Transverse colon (tissue), 4 donors: ENCODE results near the gene RHOT2. TPM values are rescaled to one million over a fixed set of nuclear protein-coding genes. Genes with fewer than 3 reads are reported as not detected.
A peak's percentile ranks its signal among the peaks of the same experiment; 100 is the strongest.

Source experiments
- DNase-seq: peaks from one replicate; pipeline ENCODE4 v3.0.0-alpha.2; 2019
- H3K27ac ChIP-seq, 4 donors: fragments of 200-600 bp; sonication (generic); 2 replicates each; pipeline ENCODE4 v1.5.1; 2016 to 2018; ENCODE audit warnings: inconsistent platforms in 4 of 4
- H3K27me3 ChIP-seq: fragments of 200-600 bp; sonication (generic); 2 replicates; pipeline ENCODE4 v1.5.1; 2017; ENCODE audit warnings: inconsistent platforms
- H3K36me3 ChIP-seq, 4 donors: fragments of 200-600 bp; sonication (generic); 2 replicates each; pipeline ENCODE4 v1.5.1; 2017 to 2019; ENCODE audit warnings: inconsistent platforms in 4 of 4
- H3K4me1 ChIP-seq, 4 donors: fragments of 200-600 bp; sonication (generic); 2 replicates each; pipeline ENCODE4 v1.5.1; 2017 to 2020; ENCODE audit warnings: inconsistent platforms in 4 of 4
- H3K4me3 ChIP-seq, 4 donors: fragments of 200-600 bp; sonication (generic); 1 replicate in 1 of 4; 2 replicates in 3 of 4; pipeline versions ENCODE4 v1.5.1 to v1.6.1; 2017 to 2019; ENCODE audit warnings: inconsistent platforms in 4 of 4
- H3K9me3 ChIP-seq, 2 donors: fragments of 200-600 bp; sonication (generic); 2 replicates each; pipeline ENCODE4 v1.5.1; 2017 to 2019; ENCODE audit warnings: inconsistent platforms in 2 of 2
- EP300 ChIP-seq: sonication (generic); formaldehyde crosslinking; IDR thresholded peaks from one replicate; pipeline ENCODE4 v1.6.1; 2017; ENCODE audit warnings: antibody characterized with exemption, low read depth
- POLR2A ChIP-seq: fragments of 450-650 bp; IDR thresholded peaks from one replicate; pipeline ENCODE4 v1.6.1; 2016; ENCODE audit warnings: antibody characterized with exemption, mild to moderate bottlenecking, moderate library complexity
- POLR2AphosphoS5 ChIP-seq, 3 donors: sonication (generic); formaldehyde crosslinking; IDR thresholded peaks; one replicate each; pipeline ENCODE4 v1.6.1; 2016; ENCODE audit warnings: antibody characterized with exemption in 3 of 3
- WGBS, 2 donors: methylation state at CpG; one replicate each; pipeline ENCODE4 v1.1.5; 2018; ENCODE audit warnings: low coverage in 1 of 2; 5-methylcytosine and 5-hydroxymethylcytosine counted together
- in situ Hi-C, 4 donors: fragments of 200-750 bp; cut with MboI; loops; one replicate each; pipeline versions ENCODE4 v1.15.0 to v1.15.1; 2017; ENCODE audit warnings: low sequenced_read_pairs in 3 of 4, low pct_ligation_motif_present in 1 of 4, low pct_unique_long_range_greater_than_20kb in 1 of 4
- intact Hi-C: fragments of 100-400 bp; cut with DNase I; formaldehyde crosslinking; loops from one replicate; pipeline ENCODE4 v1.15.1; 2023; ENCODE audit warnings: low total_unique reads
- total RNA-seq, 4 donors: library from RNA; depleted of rRNA; stranded (reverse); fragments of >200 nt; gene quantifications; one replicate each; pipeline ENCODE4 v1.1.0, GENCODE V29; 2016
- TF ChIP-seq, protein P1 (sequence below), 5 experiments: fragments of 200-600 bp in 3 of 5; fragments of 450-650 bp in 2 of 5; sonication (generic) in 3 of 5; IDR thresholded peaks; 1 replicate in 2 of 5; 2 replicates in 3 of 5; pipeline ENCODE4 v1.5.1; 2016 to 2017; ENCODE audit warnings: antibody characterized with exemption in 5 of 5, inconsistent platforms in 3 of 5, mild to moderate bottlenecking in 2 of 5, moderate library complexity in 1 of 5

Gene RHOT2
- total RNA-seq, 4 donors from 2014 or later, result 133 to 386 (median 259) TPM

GRCh38 chr16:648071-648780 lies 19.7 kb upstream of the RHOT2 start:
- H3K27me3 ChIP-seq, result no peaks in the 10 kb centered on the region
- H3K9me3 ChIP-seq, result no peaks in the 10 kb centered on the region
- H3K4me1 ChIP-seq, result peaks cover 40 to 68% (median 67%) of the 10 kb centered on the region in 4 donors
- peak overlapping the region; percentile 93 to 96 (median 95) for H3K27ac ChIP-seq
- H3K36me3 ChIP-seq, result no peaks in the 10 kb centered on the region
- intact Hi-C loops (no loop called here), in situ Hi-C loops (no loop called here)
- WGBS, 2 donors, result 17% methylated on average over 19 of the region's 24 CpGs; no CpG with 5 or more reads in 1 of the 2 donors
- TF ChIP-seq POLR2AphosphoS5 (IDR thresholded peaks at IDR 0.05), result peak; percentile 6 to 73 (median 61)
- TF ChIP-seq EP300, result peak; percentile 10
- peak; percentile 31 for TF ChIP-seq POLR2A
- TF ChIP-seq, protein P1, sequence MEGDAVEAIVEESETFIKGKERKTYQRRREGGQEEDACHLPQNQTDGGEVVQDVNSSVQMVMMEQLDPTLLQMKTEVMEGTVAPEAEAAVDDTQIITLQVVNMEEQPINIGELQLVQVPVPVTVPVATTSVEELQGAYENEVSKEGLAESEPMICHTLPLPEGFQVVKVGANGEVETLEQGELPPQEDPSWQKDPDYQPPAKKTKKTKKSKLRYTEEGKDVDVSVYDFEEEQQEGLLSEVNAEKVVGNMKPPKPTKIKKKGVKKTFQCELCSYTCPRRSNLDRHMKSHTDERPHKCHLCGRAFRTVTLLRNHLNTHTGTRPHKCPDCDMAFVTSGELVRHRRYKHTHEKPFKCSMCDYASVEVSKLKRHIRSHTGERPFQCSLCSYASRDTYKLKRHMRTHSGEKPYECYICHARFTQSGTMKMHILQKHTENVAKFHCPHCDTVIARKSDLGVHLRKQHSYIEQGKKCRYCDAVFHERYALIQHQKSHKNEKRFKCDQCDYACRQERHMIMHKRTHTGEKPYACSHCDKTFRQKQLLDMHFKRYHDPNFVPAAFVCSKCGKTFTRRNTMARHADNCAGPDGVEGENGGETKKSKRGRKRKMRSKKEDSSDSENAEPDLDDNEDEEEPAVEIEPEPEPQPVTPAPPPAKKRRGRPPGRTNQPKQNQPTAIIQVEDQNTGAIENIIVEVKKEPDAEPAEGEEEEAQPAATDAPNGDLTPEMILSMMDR (IDR thresholded peaks at IDR 0.05), result peak; percentile 22 to 80 (median 48)
- H3K4me3 ChIP-seq, result peak overlapping the region; percentile 52 to 86 (median 71)
- peak; percentile 90 for DNase-seq

DNA sequence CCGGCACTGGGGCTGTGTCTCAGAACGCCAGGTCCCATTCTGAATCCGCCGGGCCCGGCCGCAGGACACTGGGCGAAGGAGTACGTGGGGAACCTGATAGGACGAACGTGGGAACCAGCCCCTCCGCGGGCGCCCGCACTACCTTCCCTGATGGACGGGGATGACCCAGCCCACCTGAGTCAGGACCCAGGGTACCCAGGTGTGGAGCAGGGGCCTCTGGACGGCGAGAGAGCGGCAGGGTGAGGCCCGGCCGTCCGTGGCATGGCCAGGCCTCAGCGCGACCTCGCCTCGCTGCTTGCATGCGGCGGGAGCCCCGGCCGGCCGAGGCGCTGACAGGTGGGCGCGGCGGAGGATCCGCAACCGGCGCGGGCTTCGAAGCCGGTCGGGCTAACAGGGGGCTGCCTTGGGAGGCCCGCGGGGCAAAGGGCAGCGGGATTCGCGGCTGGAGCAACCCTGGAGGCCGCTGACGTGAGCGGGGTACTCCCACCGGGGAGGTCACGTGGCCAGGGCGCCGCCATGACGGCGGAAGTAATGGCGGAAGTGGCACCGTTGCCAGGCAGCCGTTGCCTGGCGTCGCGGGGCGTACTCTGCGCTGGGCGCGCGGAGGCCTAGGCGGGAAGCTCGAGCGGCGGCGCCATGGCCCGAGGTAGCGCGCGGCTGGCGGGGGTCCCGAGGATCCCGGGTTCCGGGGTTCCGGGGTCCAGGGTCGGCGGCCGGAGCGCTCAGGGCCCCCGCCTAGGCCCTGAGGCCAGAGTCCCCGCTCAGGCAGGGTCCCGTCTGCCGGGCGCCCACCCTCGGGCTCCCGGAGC lies 18.9 kb upstream of the RHOT2 start, which contains the start of gene WDR90:
Gene WDR90 (plus strand): TSS at position 585 of the 809 bp plus-strand sequence. CDS start 52 bp downstream, at position 637.
- WGBS, 2 donors, result 0 to 1% methylated on average over 7 to 44 of the region's 91 CpGs
- intact Hi-C loops (no loop called here), in situ Hi-C loops (no loop called here)
- Histone ChIP-seq H3K27me3 (no peaks in the 10 kb centered on the region), H3K4me3 (peak within 1 kb of the TSS; percentile 52 to 86 (median 71)), H3K36me3 (no peaks in the 10 kb centered on the region), H3K27ac (peak within 1 kb of the TSS; percentile 93 to 96 (median 95)), H3K4me1 (peaks cover 36 to 60% (median 60%) of the 10 kb centered on the region in 4 donors), H3K9me3 (no peaks in the 10 kb centered on the region)
- DNase-seq, result peak; percentile 96
- TF ChIP-seq POLR2A (peak; percentile 73), POLR2AphosphoS5 (IDR thresholded peaks at IDR 0.05) (peak; percentile 66 to 90 (median 86)), EP300 (no peak)
- TF ChIP-seq, protein P1 (IDR thresholded peaks at IDR 0.05), result no peak

- Histone ChIP-seq H3K9me3 (no peaks in the 10 kb centered on the region), H3K27me3 (no peaks in the 10 kb centered on the region), H3K36me3 (no peaks in the 10 kb centered on the region), H3K4me1 (peaks cover 31 to 56% (median 54%) of the 10 kb centered on the region in 4 donors), H3K27ac (peak overlapping the region; percentile 93 to 96 (median 95)), H3K4me3 (peak overlapping the region; percentile 47 to 86 (median 71))
- TF ChIP-seq EP300 (no peak), POLR2A (no peak), POLR2AphosphoS5 (IDR thresholded peaks at IDR 0.05) (no peak)
- TF ChIP-seq, protein P1 (IDR thresholded peaks at IDR 0.05), result no peak
- DNase-seq, result no peak
- 2% methylated on average over 42 of the region's 44 CpGs; no CpG with 5 or more reads in 1 of the 2 donors for WGBS, 2 donors
- intact Hi-C loops (no loop called here), in situ Hi-C loops (no loop called here)
These were observed 18.3 kb upstream of the RHOT2 start for GRCh38 chr16:649631-650030.

- in situ Hi-C loops (no loop called here), intact Hi-C loops (no loop called here)
- Histone ChIP-seq H3K4me1 (peaks cover 24 to 36% (median 33%) of the 10 kb centered on the region in 4 donors), H3K36me3 (no peaks in the 10 kb centered on the region), H3K9me3 (no peaks in the 10 kb centered on the region), H3K4me3 (no peak overlapping the region), H3K27ac (no peak overlapping the region), H3K27me3 (no peaks in the 10 kb centered on the region)
- TF ChIP-seq POLR2A, result no peak
- TF ChIP-seq, protein P1 (IDR thresholded peaks at IDR 0.05), result no peak
- TF ChIP-seq EP300, result no peak
- no peak for TF ChIP-seq POLR2AphosphoS5 (IDR thresholded peaks at IDR 0.05)
- DNase-seq, result no peak
- WGBS, 2 donors, result 96% methylated on average over 14 of the region's 22 CpGs; no CpG with 5 or more reads in 1 of the 2 donors
These were observed 16.1 kb upstream of the RHOT2 start for GRCh38 chr16:651844-652243.
